ENCODE measurements around the gene BSG.
"Not testable (repeated sequence)": the region's sequence is repeated elsewhere in the genome, so short reads cannot be mapped to it uniquely, and the experiment has no call there.

Gene BSG

DNA sequence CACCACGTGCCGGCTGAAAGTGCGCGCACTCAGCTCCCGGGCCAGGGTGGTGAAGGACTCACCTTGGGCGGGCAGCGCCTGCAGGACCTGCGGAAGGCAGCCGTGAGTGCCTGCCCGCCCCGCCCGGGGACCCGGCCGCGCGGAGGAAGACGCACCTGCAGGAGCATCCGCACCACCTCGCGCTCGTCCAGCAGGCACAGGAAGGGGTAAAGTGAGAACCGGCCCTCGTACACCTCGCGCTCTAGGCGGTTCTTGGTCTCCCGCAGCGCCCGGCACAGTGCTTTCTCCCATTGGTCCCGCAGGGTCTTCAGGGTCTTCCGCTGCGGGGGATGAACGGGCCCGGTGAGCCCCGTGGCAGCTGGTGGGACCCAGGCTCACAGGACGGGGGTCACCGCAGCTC, 50.3 kb downstream of the BSG start:
- DNase-seq, result no peak

DNA sequence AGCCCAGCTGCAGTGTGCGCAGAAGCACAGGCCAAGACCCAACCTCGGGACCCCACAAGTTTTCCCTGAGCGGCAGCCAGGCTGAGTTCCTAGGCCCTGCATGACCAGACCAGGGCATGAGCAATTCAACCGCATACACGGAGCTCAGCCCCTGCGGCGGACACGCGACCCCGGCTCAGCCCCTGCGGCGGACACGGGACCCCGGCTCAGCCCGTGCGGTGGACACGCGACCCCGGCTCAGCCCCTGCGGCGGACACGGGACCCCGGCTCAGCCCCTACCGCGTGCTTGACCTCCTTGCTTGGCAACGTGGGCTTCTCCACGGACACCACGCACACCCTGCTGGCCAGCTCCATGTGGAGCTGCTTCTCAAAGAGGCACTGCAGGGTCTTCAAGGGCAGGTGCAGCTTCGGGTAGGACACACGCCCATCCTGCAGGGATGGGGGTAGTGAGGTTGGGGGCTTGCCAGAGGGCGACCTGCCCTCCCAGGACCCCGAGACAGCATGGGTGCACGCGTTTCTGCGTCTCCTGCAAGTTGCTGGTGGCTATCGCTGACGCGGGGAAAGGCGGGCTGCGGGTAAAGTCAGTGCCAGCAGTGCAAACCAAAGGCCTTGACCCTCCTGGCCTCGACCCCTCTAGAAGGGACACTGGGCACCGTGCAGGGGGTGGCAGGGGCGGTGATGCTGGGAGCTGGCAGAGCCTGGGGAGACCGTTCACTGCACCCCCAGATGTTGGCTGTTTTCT, 51.0 kb downstream of the BSG start:
- DNase-seq, result no peak

DNA sequence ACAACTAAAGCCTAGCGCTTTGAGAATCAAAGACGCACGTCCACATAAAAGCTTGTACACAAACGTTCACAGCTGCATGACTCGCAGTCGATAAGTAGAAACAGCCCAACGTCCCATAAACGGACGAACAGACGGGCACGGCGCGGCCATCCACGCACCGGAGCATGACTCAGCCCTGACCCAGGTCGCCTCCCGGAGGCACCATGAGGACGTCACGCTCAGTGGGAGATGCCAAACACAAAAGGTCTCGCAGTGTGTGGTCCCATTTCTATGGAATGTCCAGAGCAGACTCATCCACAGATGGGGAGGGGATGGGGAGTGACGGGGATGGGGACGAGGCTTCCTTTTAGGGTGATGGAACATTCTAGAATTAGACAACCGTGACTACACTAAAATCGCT, 51.6 kb downstream of the BSG start:
- no peak for DNase-seq

DNA sequence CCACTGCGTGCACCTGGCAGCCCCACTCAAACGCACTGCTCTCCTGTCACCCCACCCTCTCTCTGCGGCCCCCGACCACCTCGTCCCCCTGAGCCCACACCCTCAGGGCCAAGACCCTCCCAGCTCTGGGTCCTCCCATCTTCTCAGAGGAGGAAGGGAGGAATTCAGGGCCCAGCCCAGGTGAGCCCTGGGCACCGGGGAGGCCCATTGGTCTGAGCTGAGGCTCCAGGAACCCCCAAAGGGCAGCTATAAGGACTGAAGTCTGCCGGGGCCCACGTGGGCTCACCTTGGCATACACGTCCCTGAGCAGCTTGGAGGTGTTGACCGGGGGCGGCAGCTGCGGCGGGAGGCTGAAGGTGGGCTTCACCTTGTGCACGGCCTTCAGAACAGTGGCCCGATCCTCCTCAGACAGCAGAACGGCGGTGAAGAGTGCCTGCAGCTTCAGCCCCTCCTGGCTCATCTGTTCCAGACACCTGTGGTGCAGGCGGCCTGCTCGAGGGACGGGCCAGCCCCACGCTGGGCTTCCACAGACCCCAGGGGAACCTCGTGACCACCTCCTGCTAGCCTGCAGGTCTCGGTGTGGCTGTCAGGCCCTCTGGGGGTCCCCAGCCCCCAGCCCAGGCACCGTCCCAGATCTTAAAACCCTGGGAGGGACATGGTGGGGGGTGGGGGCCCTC, 52.2 kb downstream of the BSG start:
- no peak for DNase-seq

DNA sequence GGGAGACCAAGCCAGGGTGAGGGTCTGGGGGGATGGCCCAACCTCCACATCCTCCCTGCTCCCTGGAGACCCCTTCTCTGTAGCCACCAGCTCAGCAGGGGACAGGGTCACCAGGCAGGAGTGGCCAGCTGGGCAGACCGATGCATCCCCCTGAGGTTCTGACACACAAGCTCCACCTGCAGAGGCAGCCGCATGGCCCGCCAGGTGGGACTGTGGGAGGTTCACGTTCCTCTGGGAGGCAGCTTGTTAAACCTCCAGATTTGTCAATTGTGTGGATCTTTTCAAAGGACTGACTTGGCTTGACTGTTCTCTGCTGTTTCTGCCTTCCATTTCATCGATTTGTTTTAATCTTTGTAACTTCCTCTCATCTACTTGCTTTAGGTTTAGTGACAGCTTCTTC, 52.9 kb downstream of the BSG start:
- DNase-seq, result no peak

DNA sequence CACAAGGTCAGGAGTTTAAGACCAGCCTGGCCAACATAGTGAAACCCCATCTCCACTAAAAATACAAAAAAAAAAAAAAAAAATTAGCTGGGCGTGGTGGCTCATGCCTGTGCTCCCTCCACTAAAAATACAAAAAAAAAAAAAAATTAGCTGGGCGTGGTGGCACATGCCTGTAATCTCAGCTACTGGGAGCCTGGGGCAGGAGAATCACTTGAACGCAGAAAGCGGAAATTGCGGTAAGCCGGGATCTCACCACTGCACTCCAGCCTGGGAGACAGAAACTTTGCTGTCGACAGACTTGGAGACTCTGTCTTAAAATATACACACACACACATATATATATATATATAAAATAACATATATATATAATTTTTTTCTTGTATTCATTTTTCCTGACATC, 54.2 kb downstream of the BSG start:
- DNase-seq, result not testable (repeated sequence)

DNA sequence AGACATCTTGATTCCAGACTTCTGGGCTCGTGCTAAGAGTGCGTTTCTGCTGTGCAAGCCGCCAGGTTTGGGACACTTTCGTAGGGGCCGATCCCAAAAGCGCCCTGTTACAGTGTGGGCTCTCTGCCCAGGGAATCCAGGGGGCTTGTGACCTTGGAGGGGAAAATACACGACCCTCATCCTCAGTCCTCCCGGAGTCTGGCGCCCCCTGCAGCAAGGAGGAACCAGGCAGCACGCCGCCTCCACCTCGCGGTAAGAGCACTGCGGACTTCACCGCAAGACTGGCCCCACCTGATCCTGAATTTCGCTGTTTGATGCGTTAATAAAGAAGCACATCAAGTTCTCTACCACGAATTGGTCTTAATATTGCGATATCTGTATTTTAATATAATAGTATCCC, 55.8 kb downstream of the BSG start:
- DNase-seq, result no peak

DNA sequence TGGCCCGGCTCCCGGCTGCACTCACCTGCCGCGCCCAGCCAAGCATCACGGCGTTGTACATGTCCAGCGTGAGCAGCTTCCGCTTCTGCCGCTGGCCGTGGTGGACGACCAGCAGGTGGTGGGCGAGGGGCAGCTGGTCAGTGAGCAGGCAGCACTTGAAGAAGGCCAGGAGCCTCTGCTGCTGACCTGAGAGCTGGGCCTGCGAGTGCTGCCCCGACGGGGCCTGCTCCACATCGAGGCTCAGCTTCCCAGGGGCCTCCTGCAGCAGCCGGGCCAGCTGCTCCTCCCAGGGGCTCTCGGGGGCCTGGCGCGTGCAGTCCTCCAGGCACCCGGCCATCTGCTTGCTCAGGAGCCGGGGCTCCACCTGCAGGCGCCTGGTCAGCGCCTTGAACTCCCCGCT, 57.1 kb downstream of the BSG start:
- DNase-seq, result not testable (repeated sequence)

DNA sequence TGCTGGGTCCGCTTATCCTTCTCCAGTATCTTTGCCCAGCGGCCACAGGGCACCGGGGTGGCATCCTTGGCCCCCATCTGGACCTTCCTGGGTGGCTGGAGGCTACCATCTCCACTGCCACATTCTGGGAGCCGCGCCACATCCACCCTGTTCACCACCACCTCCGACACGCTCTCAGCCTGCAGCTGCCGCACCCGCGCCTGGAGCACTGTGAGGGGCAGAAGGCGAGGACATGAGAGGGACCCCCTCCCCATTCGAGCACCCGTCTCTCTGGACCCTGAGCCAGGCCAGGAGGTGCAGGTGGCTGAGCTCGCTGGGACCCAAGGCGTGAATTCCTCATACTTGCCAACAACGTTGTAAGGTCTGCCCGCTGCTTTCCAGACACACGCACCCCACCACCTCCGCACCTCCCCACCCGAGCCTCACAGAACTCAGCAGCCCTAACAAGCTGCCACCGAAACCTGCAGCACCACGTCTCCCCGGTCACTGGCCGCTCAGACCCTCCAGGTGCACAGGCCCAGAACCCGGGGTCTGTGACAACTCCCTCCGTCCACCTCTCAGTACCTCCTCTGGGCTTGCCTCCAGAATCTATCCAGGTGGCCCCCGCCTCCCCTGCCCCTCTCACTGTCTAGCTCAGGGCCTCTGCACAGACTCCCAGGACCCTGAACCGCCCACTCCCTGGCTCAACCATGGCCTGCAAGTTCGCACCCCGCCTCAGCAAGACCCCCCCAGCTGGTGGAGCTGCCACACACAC, 57.7 kb downstream of the BSG start:
- DNase-seq, result no peak

DNA sequence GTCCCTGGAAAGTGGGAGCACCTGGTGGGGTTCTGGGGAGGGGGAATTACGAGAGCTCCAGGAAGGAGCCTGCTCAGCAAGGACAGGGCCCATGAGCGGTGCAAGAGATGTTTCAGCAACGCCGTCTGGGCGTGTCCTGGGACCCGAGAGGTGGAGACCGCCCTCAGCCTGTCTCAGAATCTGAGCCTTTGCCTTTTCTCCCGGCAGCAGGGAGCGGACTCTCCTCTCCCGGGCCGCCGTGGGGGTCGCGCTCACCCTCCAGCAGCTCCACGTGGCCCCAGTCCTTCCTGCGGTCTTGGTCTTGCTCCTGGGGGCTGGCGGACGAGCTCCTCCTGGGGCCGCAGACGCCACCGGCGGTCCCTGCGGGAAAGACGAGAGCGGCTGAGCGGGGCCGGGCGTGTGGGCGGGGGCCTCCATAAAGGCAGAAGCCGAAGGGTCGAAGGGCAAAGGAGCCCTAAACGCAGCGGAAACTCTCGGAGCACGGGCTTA, 60.2 kb downstream of the BSG start:
- peak; percentile 35 for DNase-seq
